Tibial nerve (tissue), 4 donors: Measurements from ENCODE around the gene FRAS1.

Experiments used
- EP300 ChIP-seq, 2 donors: sonication (generic); formaldehyde crosslinking; IDR thresholded peaks; one replicate each; pipeline ENCODE4 v1.6.1; 2017; ENCODE audit warnings: antibody characterized with exemption in 2 of 2, mild to moderate bottlenecking in 1 of 2
- POLR2A ChIP-seq, 2 donors: fragments of 450-650 bp; IDR thresholded peaks; one replicate each; pipeline ENCODE4 v1.6.1; 2017; ENCODE audit warnings: antibody characterized with exemption in 2 of 2, mild to moderate bottlenecking in 2 of 2, moderate library complexity in 2 of 2
- TF ChIP-seq, protein P1 (sequence below), 5 experiments: fragments of 200-600 bp in 3 of 5; fragments of 450-650 bp in 2 of 5; sonication (generic) in 3 of 5; IDR thresholded peaks; one replicate each; pipeline ENCODE4 v1.5.1; 2016 to 2019; ENCODE audit warnings: antibody characterized with exemption in 5 of 5, mild to moderate bottlenecking in 3 of 5, moderate library complexity in 2 of 5

DNA sequence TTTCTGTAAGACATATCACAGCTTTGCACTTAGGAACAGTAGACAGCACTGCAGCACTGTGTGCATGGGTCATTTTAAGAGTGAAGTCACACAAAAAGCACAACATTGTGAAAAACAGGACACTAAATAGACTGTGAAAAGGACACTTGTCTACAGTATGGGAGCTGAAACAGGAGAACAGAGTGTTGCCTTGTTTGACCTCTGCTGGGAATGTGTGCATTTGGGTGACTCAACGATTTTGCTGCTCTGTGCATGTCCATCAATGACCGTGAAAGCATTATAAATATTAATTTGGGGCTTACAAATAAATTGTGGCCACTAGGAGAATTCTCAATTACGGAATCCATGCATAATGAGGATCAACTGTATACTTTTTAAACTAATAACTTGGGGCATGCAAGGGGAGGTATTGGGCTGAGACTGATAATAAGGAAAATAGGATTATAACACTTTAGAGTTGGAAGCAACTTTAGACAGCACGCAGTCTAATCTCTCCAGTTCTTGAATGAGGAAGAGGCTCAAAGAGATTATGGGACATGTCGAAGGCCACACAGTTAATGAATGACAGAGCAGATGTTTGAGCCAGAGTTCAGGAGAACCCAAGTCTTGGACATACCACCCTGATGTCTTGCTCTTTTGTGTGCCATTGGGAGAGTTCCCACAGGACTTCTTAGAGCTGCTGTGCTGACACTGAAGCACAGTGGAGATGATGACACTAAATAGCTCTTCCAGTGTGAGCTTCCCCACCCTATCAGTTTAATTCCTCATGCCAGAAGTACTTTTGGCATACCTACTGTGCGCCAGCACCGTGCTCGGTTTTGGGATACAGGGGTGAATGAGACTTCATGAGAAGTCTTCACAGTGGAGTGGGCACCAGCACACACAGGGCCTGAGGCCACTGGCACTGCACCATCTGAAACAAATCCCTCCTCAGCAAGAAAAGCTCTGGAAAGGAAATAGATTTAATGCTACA is 79.3 kb downstream of the FRAS1 start:
- TF ChIP-seq EP300 (IDR thresholded peaks at IDR 0.05) (no peak), POLR2A (IDR thresholded peaks at IDR 0.05) (no peak)
- TF ChIP-seq, protein P1, sequence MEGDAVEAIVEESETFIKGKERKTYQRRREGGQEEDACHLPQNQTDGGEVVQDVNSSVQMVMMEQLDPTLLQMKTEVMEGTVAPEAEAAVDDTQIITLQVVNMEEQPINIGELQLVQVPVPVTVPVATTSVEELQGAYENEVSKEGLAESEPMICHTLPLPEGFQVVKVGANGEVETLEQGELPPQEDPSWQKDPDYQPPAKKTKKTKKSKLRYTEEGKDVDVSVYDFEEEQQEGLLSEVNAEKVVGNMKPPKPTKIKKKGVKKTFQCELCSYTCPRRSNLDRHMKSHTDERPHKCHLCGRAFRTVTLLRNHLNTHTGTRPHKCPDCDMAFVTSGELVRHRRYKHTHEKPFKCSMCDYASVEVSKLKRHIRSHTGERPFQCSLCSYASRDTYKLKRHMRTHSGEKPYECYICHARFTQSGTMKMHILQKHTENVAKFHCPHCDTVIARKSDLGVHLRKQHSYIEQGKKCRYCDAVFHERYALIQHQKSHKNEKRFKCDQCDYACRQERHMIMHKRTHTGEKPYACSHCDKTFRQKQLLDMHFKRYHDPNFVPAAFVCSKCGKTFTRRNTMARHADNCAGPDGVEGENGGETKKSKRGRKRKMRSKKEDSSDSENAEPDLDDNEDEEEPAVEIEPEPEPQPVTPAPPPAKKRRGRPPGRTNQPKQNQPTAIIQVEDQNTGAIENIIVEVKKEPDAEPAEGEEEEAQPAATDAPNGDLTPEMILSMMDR (IDR thresholded peaks at IDR 0.05) = no peak
